K562 (cell line): Measurements from ENCODE around the gene PLOD1. TPM values are rescaled to one million over a fixed set of nuclear protein-coding genes. Genes with fewer than 3 reads are reported as not detected.

ENCODE experiments used
- ATAC-seq: fragments of 200-7000 bp; cut with Tn5 transposase; 3 replicates; pipeline ENCODE4 v1.9.1; 2020; ENCODE audit warnings: moderate library complexity
- BruUV-seq: library from RNA; stranded (reverse); fragments of 400-500 nt; replicated peaks from 2 replicates; lab custom pipeline; 2021; lab: Mats Ljungman, UMichigan
- CTCF ChIA-PET: fragments of 300-600 bp; formaldehyde crosslinking; extraction: SDS; loops from one replicate; lab custom pipeline; 2021; ENCODE audit warnings: low intra/inter-chr PET ratio; lab: Yijun Ruan, JAX
- POLR2A ChIA-PET: fragments of 300-600, 350-650 bp; sonication (Branson Sonifier 250); formaldehyde crosslinking; extraction: SDS; loops from one replicate; lab custom pipeline; 2021; ENCODE audit warnings: antibody characterized with exemption, inconsistent platforms; lab: Yijun Ruan, JAX
- DNase-seq, 4 experiments: peaks; one replicate each; pipeline versions ENCODE4 v3.0.0 to v3.0.0-alpha.2; 2011 to 2018; ENCODE audit warnings: low spot score in 3 of 4, mixed read lengths in 3 of 4; ENCODE audit errors: extremely low read depth in 1 of 4
- FAIRE-seq: peaks from 2 replicates; lab custom pipeline; 2011; peaks lifted over from hg19 to GRCh38; lab: Jason Lieb, UNC
- H2AFZ ChIP-seq: 2 replicates; pipeline ENCODE4 v1.6.0; 2011; ENCODE audit warnings: low read depth, low read length, control low read depth, inconsistent platforms
- H3K27ac ChIP-seq: fragments of 200-600 bp; 3 replicates; pipeline ENCODE4 v1.8.0; 2011; ENCODE audit warnings: low read depth, mild to moderate bottlenecking, control low read depth, inconsistent platforms, low read length, moderate library complexity, mixed read lengths; ENCODE audit errors: extremely low read depth
- H3K27me3 ChIP-seq, 2 experiments: fragments of 300-600 bp in 1 of 2; 2 replicates in 1 of 2; 3 replicates in 1 of 2; pipeline versions ENCODE4 v1.6.0 to v1.8.0; 2011; ENCODE audit warnings: inconsistent platforms in 2 of 2, low read length in 2 of 2, mild to moderate bottlenecking in 1 of 2, mixed read lengths in 1 of 2, moderate library complexity in 1 of 2; ENCODE audit not compliant: control insufficient read depth in 2 of 2, insufficient read depth in 2 of 2
- H3K36me3 ChIP-seq: fragments of 300-600 bp; 3 replicates; pipeline ENCODE4 v1.8.0; 2011; ENCODE audit warnings: mild to moderate bottlenecking, low read length, inconsistent platforms; ENCODE audit not compliant: control insufficient read depth, insufficient read depth
- H3K4me1 ChIP-seq, 2 experiments: fragments of 200-600 bp in 1 of 2; replicated peaks in 1 of 2; 2 replicates in 1 of 2; 3 replicates in 1 of 2; pipeline versions ENCODE4 v1.5.1 to v1.8.0; 2011; ENCODE audit warnings: inconsistent platforms in 2 of 2, low read length in 2 of 2, mild to moderate bottlenecking in 1 of 2, mixed read lengths in 1 of 2, moderate library complexity in 1 of 2; ENCODE audit not compliant: control insufficient read depth in 2 of 2, insufficient read depth in 2 of 2
- H3K4me2 ChIP-seq: 2 replicates; pipeline ENCODE4 v1.6.1; 2011; ENCODE audit warnings: low read length, control low read depth, inconsistent platforms, mixed read lengths; ENCODE audit not compliant: insufficient read depth
- H3K4me3 ChIP-seq: fragments of 200-600 bp; sonication (generic), shearing (Covaris generic); 2 replicates; pipeline ENCODE4 v1.5.1; 2016; ENCODE audit warnings: control low read depth, inconsistent platforms
- H3K79me2 ChIP-seq: fragments of 200-600 bp; 3 replicates; pipeline ENCODE4 v1.8.0; 2011; ENCODE audit warnings: low read length, inconsistent platforms; ENCODE audit not compliant: control insufficient read depth, insufficient read depth
- H3K9ac ChIP-seq, 2 experiments: 2 replicates each; pipeline versions ENCODE4 v1.6.0 to v1.6.1; 2011; ENCODE audit warnings: low read depth in 2 of 2, low read length in 2 of 2, control low read depth in 1 of 2, inconsistent platforms in 1 of 2, mild to moderate bottlenecking in 1 of 2, mixed read lengths in 1 of 2; ENCODE audit not compliant: insufficient read depth in 1 of 2
- H3K9me1 ChIP-seq: one replicate; pipeline ENCODE4 v1.6.0; 2011; ENCODE audit warnings: inconsistent platforms, mild to moderate bottlenecking, low read length, moderate library complexity; ENCODE audit not compliant: control insufficient read depth, insufficient read depth
- H3K9me3 ChIP-seq: replicated peaks from 2 replicates; pipeline ENCODE4 v1.5.1; 2011; ENCODE audit warnings: low read depth, low read length, inconsistent platforms; ENCODE audit not compliant: control insufficient read depth, insufficient read depth
- H4K20me1 ChIP-seq: replicated peaks from 2 replicates; pipeline ENCODE4 v1.6.1; 2011; ENCODE audit warnings: low read length, inconsistent platforms, mixed read lengths; ENCODE audit not compliant: control insufficient read depth, insufficient read depth
- CSDE1 ChIP-seq, 2 experiments: fragments of 450-650 bp; IDR thresholded peaks; 2 replicates each; pipeline ENCODE4 v1.6.1; 2016; ENCODE audit warnings: mild to moderate bottlenecking in 1 of 2
- EGR1 ChIP-seq: fragments of 450-650 bp; conservative IDR thresholded peaks from 2 replicates; pipeline ENCODE4 v1.6.1; 2017; ENCODE audit warnings: mild to moderate bottlenecking
- PHF8 ChIP-seq: fragments of 200-600 bp; sonication (generic); IDR thresholded peaks from 2 replicates; pipeline ENCODE4 v1.6.1; 2012; ENCODE audit warnings: mixed run types, mild to moderate bottlenecking, inconsistent platforms, low read length, moderate library complexity, borderline replicate concordance
- RFX1 ChIP-seq: fragments of 450-650 bp; IDR thresholded peaks from 2 replicates; pipeline ENCODE4 v1.6.1; 2016; ENCODE audit warnings: mild to moderate bottlenecking, moderate library complexity
- THRAP3 ChIP-seq: fragments of 450-650 bp; IDR thresholded peaks from 2 replicates; pipeline ENCODE4 v1.6.1; 2016; ENCODE audit warnings: mild to moderate bottlenecking, inconsistent platforms, borderline replicate concordance
- ZNF124 ChIP-seq: sonication (generic); formaldehyde crosslinking; IDR thresholded peaks from 2 replicates; pipeline ENCODE4 v1.8.1; 2022; ENCODE audit warnings: missing genetic modification reagents
- ZNF197 ChIP-seq: fragments of 200-800 bp; sonication (Bioruptor generic); IDR thresholded peaks from 2 replicates; pipeline ENCODE4 v1.6.1; 2016; ENCODE audit warnings: low read depth, missing genetic modification characterization, missing compliant biosample characterization
- WGBS: fragments of 100-300 bp; shearing (Covaris generic); methylation state at CpG from one replicate; pipeline ENCODE4 v1.1.6; 2016; ENCODE audit warnings: low coverage, mixed read lengths; ENCODE audit not compliant: insufficient coverage; ENCODE audit errors: missing lambda C conversion rate; 5-methylcytosine and 5-hydroxymethylcytosine counted together
- in situ Hi-C: fragments of 300-500 bp; cut with MboI; formaldehyde crosslinking; loops from 4 replicates; pipeline ENCODE4 v1.15.0; 2018; ENCODE audit warnings: inconsistent platforms, mixed read lengths
- intact Hi-C: fragments of 100-400 bp; cut with micrococcal nuclease; formaldehyde crosslinking; loops from 2 replicates; pipeline ENCODE4 v1.14.2; 2022
- polyA plus RNA-seq, 8 experiments: library from polyadenylated mRNA; depleted of rRNA in 4 of 8; stranded (reverse) in 5 of 8; unstranded in 3 of 8; fragments of >200 nt; fragmentation: Nextera tagmentation in 2 of 8; fragmentation: Illumina TruSeq in 1 of 8; extraction: Ambion mirVana in 2 of 8; extraction: Trizol in 1 of 8; gene quantifications; 2 replicates each; pipeline versions ENCODE4 v1.2.1 to v1.2.3, GENCODE V29; 2011 to 2014; ENCODE audit warnings: inconsistent platforms in 1 of 8, missing spikeins in 1 of 8
- total RNA-seq, 7 experiments: library from RNA; depleted of rRNA in 6 of 7; stranded (reverse); fragments of >200 nt in 6 of 7; fragmentation: Illumina TruSeq in 2 of 7; extraction: Trizol in 2 of 7; gene quantifications; 2 replicates each; pipeline versions ENCODE4 v1.2.1 to v1.2.3, GENCODE V29; 2011 to 2021; ENCODE audit warnings: low replicate concordance in 1 of 7

Gene PLOD1
- total and polyA plus RNA-seq, 9 of the 15 experiments (the other 6 are each of a cell fraction or from before 2014, with no cell fraction given), result 16.6 to 90.8 (median 52.7) TPM

DNA sequence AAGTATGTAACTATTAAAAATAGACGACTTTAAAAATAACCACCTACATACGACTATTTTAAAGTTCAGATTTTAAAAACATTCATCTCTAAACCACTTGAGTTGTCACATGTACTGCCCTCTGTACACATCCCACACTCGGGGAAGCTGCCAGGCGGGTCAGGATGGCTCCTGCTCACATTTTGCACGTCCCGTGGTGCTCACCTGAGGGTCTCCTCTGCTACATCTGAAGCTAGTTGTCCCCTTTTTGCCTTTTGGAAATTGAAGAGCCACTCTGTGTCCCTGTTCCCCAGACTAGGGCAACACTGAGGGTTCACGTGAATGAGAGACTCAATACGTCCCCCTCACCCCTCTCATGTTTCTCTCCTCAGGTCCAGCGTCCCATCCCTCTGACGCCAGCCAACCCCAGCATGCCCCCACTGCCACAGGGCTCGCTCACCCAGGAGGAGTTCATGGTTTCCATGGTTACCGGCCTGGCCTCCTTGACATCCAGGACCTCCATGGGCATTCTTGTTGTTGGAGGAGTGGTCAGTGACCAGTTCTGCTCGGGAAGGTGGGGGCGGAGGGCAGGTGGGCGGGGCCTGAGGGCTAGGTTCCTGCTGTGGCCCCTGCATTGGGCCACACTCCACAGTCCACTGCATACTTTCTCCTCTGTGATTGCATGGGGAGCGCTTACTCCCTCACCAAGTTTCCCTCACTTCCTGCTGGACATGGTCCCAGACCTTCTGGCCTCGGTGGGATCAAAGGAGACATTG lies 71.8 kb downstream of the PLOD1 start:
- ATAC-seq (peak; percentile 30), FAIRE-seq (peak; percentile 42), DNase-seq (peak; percentile 49 to 70 (median 61))
- Histone ChIP-seq H2AFZ (no peak overlapping the region), H3K27ac (peak overlapping the region; percentile 77), H3K36me3 (peaks cover 87% of the 10 kb centered on the region), H3K79me2 (peaks cover 11% of the 10 kb centered on the region; the same call in 2 of the 3 replicates), H4K20me1 (no peaks in the 10 kb centered on the region), H3K9me1 (no peaks in the 10 kb centered on the region), H3K9ac (peak overlapping the region; percentile 43 to 66), H3K4me1 (peaks cover 23 to 39% of the 10 kb centered on the region in 2 experiments; a peak in 4 of 5 replicates), H3K9me3 (no peaks in the 10 kb centered on the region), H3K27me3 (no peaks in the 10 kb centered on the region), H3K4me2 (no peak overlapping the region), H3K4me3 (no peak overlapping the region)
- ChIA-PET CTCF (no interaction called here), POLR2A (interaction anchor here (0.6 to 5.0 kb wide), 10 partner anchors 9 to 120 kb away, joined by 3 to 52 read pairs (median 4); partner anchors contain the start of gene MFN2)
- intact Hi-C loops, result no loop called here
- BruUV-seq, result no TSS peak
- no peak for TF ChIP-seq ZNF124
- peak; percentile 92 for TF ChIP-seq RFX1
- TF ChIP-seq CSDE1 (IDR thresholded peaks at IDR 0.05), result 0 out of 4 replicates have a peak, but pooled peaks of 1 of the 2 experiments have one; percentile 18
- 0 out of 2 replicates have a peak, but pooled peaks have one; percentile 8 for TF ChIP-seq ZNF197 (CRISPR knock-in tag)
- no peak for TF ChIP-seq THRAP3
- no peak for TF ChIP-seq PHF8
- TF ChIP-seq EGR1, result peak; percentile 74
- WGBS, result 85% methylated on average over 17 of the region's 17 CpGs
- in situ Hi-C loops, result no loop called here
